Measurements from ENCODE around the gene ST8SIA5. TPM values are rescaled to one million over a fixed set of nuclear protein-coding genes. Genes with fewer than 3 reads are reported as not detected.

Gene ST8SIA5
- total RNA-seq, 2 donors from 2014 or later = 0.62 TPM; not detected in 1

GRCh38 chr18:46700066-46700824, 56.6 kb downstream of the ST8SIA5 start:
- WGBS = 45% methylated on average over 5 of the region's 5 CpGs
- H3K4me1 ChIP-seq (replicated peaks) = no peaks in the 10 kb centered on the region
- TF ChIP-seq POLR2A (IDR thresholded peaks at IDR 0.05) (no peak), CTCF (IDR thresholded peaks at IDR 0.05) (no peak), POLR2AphosphoS5 (IDR thresholded peaks at IDR 0.05) (no peak)
- no peak overlapping the region for H3K27ac ChIP-seq
- DNase-seq (ENCODE audit: low spot score) = no peak
- H3K4me3 ChIP-seq = no peak overlapping the region
- intact Hi-C loops (cut with DNase I) = loop anchor here (10.0 kb wide), 1 partner anchor 65 kb away; no protein-coding TSS in a partner anchor
- H3K36me3 ChIP-seq = no peaks in the 10 kb centered on the region
- H3K9me3 ChIP-seq = no peaks in the 10 kb centered on the region
- H3K27me3 ChIP-seq (replicated peaks; ENCODE audit: insufficient read depth) = no peaks in the 10 kb centered on the region

- no peak overlapping the region for H3K4me3 ChIP-seq
- no peaks in the 10 kb centered on the region for H3K27me3 ChIP-seq (replicated peaks; ENCODE audit: insufficient read depth)
- no peaks in the 10 kb centered on the region for H3K36me3 ChIP-seq
- no peaks in the 10 kb centered on the region for H3K9me3 ChIP-seq
- DNase-seq (ENCODE audit: low spot score) = no peak
- no peaks in the 10 kb centered on the region for H3K4me1 ChIP-seq (replicated peaks)
- TF ChIP-seq CTCF (IDR thresholded peaks at IDR 0.05) (no peak), POLR2AphosphoS5 (IDR thresholded peaks at IDR 0.05) (no peak), POLR2A (IDR thresholded peaks at IDR 0.05) (no peak)
- H3K27ac ChIP-seq = no peak overlapping the region
- intact Hi-C loops (cut with DNase I) = no loop called here
Observed at GRCh38 chr18:46696702-46697101, 60.2 kb downstream of the ST8SIA5 start.

- DNase-seq (ENCODE audit: low spot score) = no peak
- TF ChIP-seq CTCF (IDR thresholded peaks at IDR 0.05) = no peak
- TF ChIP-seq POLR2AphosphoS5 (IDR thresholded peaks at IDR 0.05) = no peak
- TF ChIP-seq POLR2A (IDR thresholded peaks at IDR 0.05) = no peak
- Histone ChIP-seq H3K36me3 (no peaks in the 10 kb centered on the region), H3K4me1 (replicated peaks) (no peaks in the 10 kb centered on the region), H3K27ac (no peak overlapping the region), H3K4me3 (no peak overlapping the region), H3K27me3 (replicated peaks; ENCODE audit: insufficient read depth) (no peaks in the 10 kb centered on the region), H3K9me3 (no peaks in the 10 kb centered on the region)
- intact Hi-C loops (cut with DNase I) = no loop called here
- 70% methylated on average over 3 of the region's 3 CpGs for WGBS
Observed at GRCh38 chr18:46696268-46696667, 60.6 kb downstream of the ST8SIA5 start.

GRCh38 chr18:46693996-46694395, 62.9 kb downstream of the ST8SIA5 start:
- no peak for DNase-seq (ENCODE audit: low spot score)
- TF ChIP-seq CTCF (IDR thresholded peaks at IDR 0.05) = no peak
- TF ChIP-seq POLR2AphosphoS5 (IDR thresholded peaks at IDR 0.05) = no peak
- TF ChIP-seq POLR2A (IDR thresholded peaks at IDR 0.05) = no peak
- 87% methylated on average over 2 of the region's 2 CpGs for WGBS
- Histone ChIP-seq H3K27ac (no peak overlapping the region), H3K9me3 (no peaks in the 10 kb centered on the region), H3K36me3 (no peaks in the 10 kb centered on the region), H3K4me3 (no peak overlapping the region), H3K27me3 (replicated peaks; ENCODE audit: insufficient read depth) (no peaks in the 10 kb centered on the region), H3K4me1 (replicated peaks) (no peaks in the 10 kb centered on the region)
- intact Hi-C loops (cut with DNase I) = no loop called here
